ENCODE measurements around the gene CIC. TPM values are rescaled to one million over a fixed set of nuclear protein-coding genes. Genes with fewer than 3 reads are reported as not detected.
A peak's percentile ranks its signal among the peaks of the same experiment; 100 is the strongest.

Gene CIC
- total RNA-seq, 1 experiment from 2014 or later = 25.0 TPM

- Histone ChIP-seq H3K4me3 (ENCODE audit: low read length) (no peak overlapping the region), H2AFZ (ENCODE audit: low read length) (no peak overlapping the region), H3K36me3 (ENCODE audit: insufficient read depth, low read length) (peaks cover 22% of the 10 kb centered on the region), H3K9ac (ENCODE audit: low read length) (no peak overlapping the region), H3K4me1 (ENCODE audit: low read length) (peaks cover 19% of the 10 kb centered on the region), H3K79me2 (ENCODE audit: low read length) (peaks cover 11% of the 10 kb centered on the region), H3K4me2 (ENCODE audit: low read depth, low read length, poor library complexity, severe bottlenecking) (no peak overlapping the region), H3K9me3 (ENCODE audit: low read length) (no peaks in the 10 kb centered on the region), H3K27me3 (ENCODE audit: low read length) (no peaks in the 10 kb centered on the region), H3K27ac (ENCODE audit: low read length) (no peak overlapping the region), H3K9me2 (replicated peaks; ENCODE audit: insufficient read depth, low read length) (no peaks in the 10 kb centered on the region), H4K20me1 (ENCODE audit: insufficient read depth, low read depth, low read length) (peaks cover 15% of the 10 kb centered on the region; the same call in 1 of the 2 replicates)
- DNase-seq = no peak
These were observed 21.1 kb downstream of the CIC start for GRCh38 chr19:42290136-42290522.

- H4K20me1 ChIP-seq (ENCODE audit: insufficient read depth, low read depth, low read length) = 0 out of 2 replicates have a peak, but pooled peaks cover 12% of the 10 kb centered on the region
- peaks cover 22% of the 10 kb centered on the region for H3K36me3 ChIP-seq (ENCODE audit: insufficient read depth, low read length)
- H3K79me2 ChIP-seq (ENCODE audit: low read length) = peaks cover 5% of the 10 kb centered on the region
- H2AFZ ChIP-seq (ENCODE audit: low read length) = no peak overlapping the region
- peak; percentile 84 for DNase-seq
- H3K27me3 ChIP-seq (ENCODE audit: low read length) = no peaks in the 10 kb centered on the region
- no peak overlapping the region for H3K4me3 ChIP-seq (ENCODE audit: low read length)
- no peak overlapping the region for H3K4me2 ChIP-seq (ENCODE audit: low read depth, low read length, poor library complexity, severe bottlenecking)
- H3K9me2 ChIP-seq (replicated peaks; ENCODE audit: insufficient read depth, low read length) = no peaks in the 10 kb centered on the region
- peaks cover 19% of the 10 kb centered on the region for H3K4me1 ChIP-seq (ENCODE audit: low read length)
- H3K9ac ChIP-seq (ENCODE audit: low read length) = no peak overlapping the region
- H3K27ac ChIP-seq (ENCODE audit: low read length) = no peak overlapping the region
- H3K9me3 ChIP-seq (ENCODE audit: low read length) = no peaks in the 10 kb centered on the region
These were observed 21.7 kb downstream of the CIC start for GRCh38 chr19:42290523-42291434.

- Histone ChIP-seq H2AFZ (ENCODE audit: low read length) (no peak overlapping the region), H3K9ac (ENCODE audit: low read length) (no peak overlapping the region), H3K9me2 (replicated peaks; ENCODE audit: insufficient read depth, low read length) (no peaks in the 10 kb centered on the region), H3K4me2 (ENCODE audit: low read depth, low read length, poor library complexity, severe bottlenecking) (no peak overlapping the region), H3K27me3 (ENCODE audit: low read length) (no peaks in the 10 kb centered on the region), H3K9me3 (ENCODE audit: low read length) (no peaks in the 10 kb centered on the region), H3K79me2 (ENCODE audit: low read length) (no peaks in the 10 kb centered on the region), H3K4me1 (ENCODE audit: low read length) (peaks cover 14% of the 10 kb centered on the region), H4K20me1 (ENCODE audit: insufficient read depth, low read depth, low read length) (0 out of 2 replicates have a peak, but pooled peaks cover 8% of the 10 kb centered on the region), H3K27ac (ENCODE audit: low read length) (no peak overlapping the region), H3K4me3 (ENCODE audit: low read length) (no peak overlapping the region), H3K36me3 (ENCODE audit: insufficient read depth, low read length) (peaks cover 22% of the 10 kb centered on the region)
- no peak for DNase-seq
These were observed 22.4 kb downstream of the CIC start for GRCh38 chr19:42291435-42291810.

GRCh38 chr19:42292042-42292960 lies 23.2 kb downstream of the CIC start:
- Histone ChIP-seq H3K9ac (ENCODE audit: low read length) (no peak overlapping the region), H4K20me1 (ENCODE audit: insufficient read depth, low read depth, low read length) (0 out of 2 replicates have a peak, but pooled peaks cover 8% of the 10 kb centered on the region), H3K27ac (ENCODE audit: low read length) (no peak overlapping the region), H3K9me3 (ENCODE audit: low read length) (no peaks in the 10 kb centered on the region), H3K36me3 (ENCODE audit: insufficient read depth, low read length) (peaks cover 14% of the 10 kb centered on the region), H3K4me3 (ENCODE audit: low read length) (no peak overlapping the region), H2AFZ (ENCODE audit: low read length) (no peak overlapping the region), H3K27me3 (ENCODE audit: low read length) (no peaks in the 10 kb centered on the region), H3K9me2 (replicated peaks; ENCODE audit: insufficient read depth, low read length) (no peaks in the 10 kb centered on the region), H3K4me1 (ENCODE audit: low read length) (peaks cover 10% of the 10 kb centered on the region), H3K79me2 (ENCODE audit: low read length) (no peaks in the 10 kb centered on the region), H3K4me2 (ENCODE audit: low read depth, low read length, poor library complexity, severe bottlenecking) (no peak overlapping the region)
- DNase-seq = no peak

GRCh38 chr19:42292963-42293362 lies 23.9 kb downstream of the CIC start:
- Histone ChIP-seq H3K4me1 (ENCODE audit: low read length) (peaks cover 10% of the 10 kb centered on the region), H3K79me2 (ENCODE audit: low read length) (no peaks in the 10 kb centered on the region), H3K27ac (ENCODE audit: low read length) (no peak overlapping the region), H3K9me3 (ENCODE audit: low read length) (no peaks in the 10 kb centered on the region), H3K4me2 (ENCODE audit: low read depth, low read length, poor library complexity, severe bottlenecking) (no peak overlapping the region), H3K9me2 (replicated peaks; ENCODE audit: insufficient read depth, low read length) (no peaks in the 10 kb centered on the region), H3K9ac (ENCODE audit: low read length) (no peak overlapping the region), H3K36me3 (ENCODE audit: insufficient read depth, low read length) (peaks cover 11% of the 10 kb centered on the region), H4K20me1 (ENCODE audit: insufficient read depth, low read depth, low read length) (0 out of 2 replicates have a peak, but pooled peaks cover 5% of the 10 kb centered on the region), H3K4me3 (ENCODE audit: low read length) (no peak overlapping the region), H2AFZ (ENCODE audit: low read length) (no peak overlapping the region), H3K27me3 (ENCODE audit: low read length) (no peaks in the 10 kb centered on the region)
- no peak for DNase-seq

DNA sequence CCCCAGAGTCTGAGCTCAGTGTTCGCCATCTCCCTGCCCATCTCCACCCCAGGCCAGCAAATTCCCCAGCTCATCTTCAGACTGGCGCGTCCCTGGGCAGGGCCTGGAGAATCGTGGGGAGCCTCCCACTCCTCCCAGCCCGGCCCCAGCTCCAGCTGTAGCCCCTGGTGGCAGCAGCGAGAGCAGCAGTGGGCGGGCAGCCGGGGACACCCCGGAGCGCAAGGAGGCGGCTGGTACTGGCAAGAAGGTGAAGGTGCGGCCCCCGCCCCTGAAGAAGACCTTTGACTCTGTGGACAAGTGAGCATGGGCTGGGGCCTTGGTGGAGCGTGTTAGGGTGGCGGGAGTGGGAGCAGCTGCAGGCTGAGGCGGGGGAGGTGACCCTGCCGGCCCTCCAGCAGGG lies 24.5 kb downstream of the CIC start:
- H3K36me3 ChIP-seq (ENCODE audit: insufficient read depth, low read length) = peaks cover 8% of the 10 kb centered on the region
- no peak overlapping the region for H3K4me2 ChIP-seq (ENCODE audit: low read depth, low read length, poor library complexity, severe bottlenecking)
- no peaks in the 10 kb centered on the region for H3K9me2 ChIP-seq (replicated peaks; ENCODE audit: insufficient read depth, low read length)

DNA sequence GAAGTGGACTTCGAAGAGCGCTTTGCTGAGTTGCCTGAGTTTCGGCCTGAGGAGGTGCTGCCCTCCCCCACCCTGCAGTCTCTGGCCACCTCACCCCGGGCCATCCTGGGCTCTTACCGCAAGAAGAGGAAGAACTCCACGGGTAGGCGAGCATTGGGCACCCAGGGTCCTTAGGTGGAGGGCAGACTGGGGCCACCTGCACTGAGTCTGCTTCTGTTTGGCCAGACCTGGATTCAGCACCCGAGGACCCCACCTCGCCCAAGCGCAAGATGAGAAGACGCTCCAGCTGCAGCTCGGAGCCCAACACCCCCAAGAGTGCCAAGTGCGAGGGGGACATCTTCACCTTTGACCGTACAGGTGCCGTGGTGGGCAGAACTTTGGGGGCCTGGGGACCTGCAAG lies 24.9 kb downstream of the CIC start:
- Histone ChIP-seq H3K9me2 (replicated peaks; ENCODE audit: insufficient read depth, low read length) (no peaks in the 10 kb centered on the region), H3K27ac (ENCODE audit: low read length) (no peak overlapping the region), H2AFZ (ENCODE audit: low read length) (no peak overlapping the region), H3K4me1 (ENCODE audit: low read length) (peaks cover 10% of the 10 kb centered on the region), H3K9ac (ENCODE audit: low read length) (no peak overlapping the region), H3K4me3 (ENCODE audit: low read length) (no peak overlapping the region), H3K9me3 (ENCODE audit: low read length) (no peaks in the 10 kb centered on the region), H3K36me3 (ENCODE audit: insufficient read depth, low read length) (peaks cover 8% of the 10 kb centered on the region), H3K79me2 (ENCODE audit: low read length) (no peaks in the 10 kb centered on the region), H3K4me2 (ENCODE audit: low read depth, low read length, poor library complexity, severe bottlenecking) (no peak overlapping the region), H4K20me1 (ENCODE audit: insufficient read depth, low read depth, low read length) (0 out of 2 replicates have a peak, but pooled peaks cover 5% of the 10 kb centered on the region), H3K27me3 (ENCODE audit: low read length) (no peaks in the 10 kb centered on the region)
- no peak for DNase-seq

More for the DNA sequence above, 24.5 kb downstream of the CIC start:
- no peak for DNase-seq
- peaks cover 10% of the 10 kb centered on the region for H3K4me1 ChIP-seq (ENCODE audit: low read length)
- no peaks in the 10 kb centered on the region for H3K79me2 ChIP-seq (ENCODE audit: low read length)
- no peak overlapping the region for H3K9ac ChIP-seq (ENCODE audit: low read length)
- no peak overlapping the region for H3K27ac ChIP-seq (ENCODE audit: low read length)
- no peak overlapping the region for H3K4me3 ChIP-seq (ENCODE audit: low read length)
- H3K9me3 ChIP-seq (ENCODE audit: low read length) = no peaks in the 10 kb centered on the region
- 0 out of 2 replicates have a peak, but pooled peaks cover 5% of the 10 kb centered on the region for H4K20me1 ChIP-seq (ENCODE audit: insufficient read depth, low read depth, low read length)
- no peak overlapping the region for H2AFZ ChIP-seq (ENCODE audit: low read length)
- H3K27me3 ChIP-seq (ENCODE audit: low read length) = no peaks in the 10 kb centered on the region

Measured in Karpas-422 (cell line).